HCT116 (cell line): ENCODE measurements around the gene USP7.

Experiments used
- CTCF ChIP-seq, 3 experiments: fragments of 200-600 bp in 1 of 3; sonication (generic) in 1 of 3; IDR thresholded peaks in 2 of 3; conservative IDR thresholded peaks in 1 of 3; 2 replicates each; pipeline ENCODE4 v1.5.1; 2012 to 2017; ENCODE audit warnings: low read depth in 2 of 3, low read length in 2 of 3, antibody characterized with exemption in 1 of 3, borderline replicate concordance in 1 of 3, control low read depth in 1 of 3, mild to moderate bottlenecking in 1 of 3, mixed read lengths in 1 of 3, mixed run types in 1 of 3, moderate library complexity in 1 of 3; ENCODE audit not compliant: insufficient read depth in 1 of 3
- POLR2AphosphoS5 ChIP-seq: IDR thresholded peaks from 2 replicates; pipeline ENCODE4 v1.6.1; 2011; ENCODE audit warnings: mild to moderate bottlenecking, low read depth, low read length, moderate library complexity

GRCh38 chr16:8948069-8948593, 15.6 kb downstream of the USP7 start:
- no peak for TF ChIP-seq POLR2AphosphoS5
- TF ChIP-seq CTCF (IDR thresholded peaks at IDR 0.05 in 2 of 3, conservative IDR thresholded peaks at IDR 0.05 in 1 of 3; ENCODE audit: borderline replicate concordance in 1 of 3, insufficient read depth in 1 of 3, low read depth in 2 of 3, low read length in 2 of 3), result no peak
